ENCODE results near the gene WNT7B. TPM values are rescaled to one million over a fixed set of nuclear protein-coding genes. Genes with fewer than 3 reads are reported as not detected.

Gene WNT7B
- total RNA-seq, 1 experiment from 2014 or later, result 66.9 TPM

GRCh38 chr22:45906946-45907345 lies 70.0 kb downstream of the WNT7B start:
- BruUV-seq (replicated peaks), result no TSS peak
- DNase-seq, result no peak
- H3K4me3 ChIP-seq, result no peak overlapping the region
- H3K79me2 ChIP-seq (ENCODE audit: low read depth), result no peaks in the 10 kb centered on the region
- peaks cover 30% of the 10 kb centered on the region; the same call in 1 of the 2 replicates for H3F3A ChIP-seq (ENCODE audit: insufficient read depth, low read depth)
- no peak overlapping the region for H2AFZ ChIP-seq
- H3K36me3 ChIP-seq (ENCODE audit: low read depth), result no peaks in the 10 kb centered on the region
- H4K20me1 ChIP-seq (ENCODE audit: insufficient read depth), result no peaks in the 10 kb centered on the region
- TF ChIP-seq CTCF (conservative IDR thresholded peaks at IDR 0.05) (no peak), EZH2 (IDR thresholded peaks at IDR 0.05; ENCODE audit: low read depth) (no peak)
- no peak overlapping the region for H3K4me2 ChIP-seq
- POLR2A ChIA-PET (ENCODE audit: unreplicated experiment), result no interaction called here
- CTCF ChIA-PET, result no interaction called here
- H3K4me1 ChIP-seq (replicated peaks; ENCODE audit: insufficient read depth), result peaks cover 31% of the 10 kb centered on the region
- H3K27me3 ChIP-seq (ENCODE audit: insufficient read depth, low read depth), result no peaks in the 10 kb centered on the region
- H3K27ac ChIP-seq, result no peak overlapping the region
- H3K9me2 ChIP-seq (ENCODE audit: insufficient read depth), result no peaks in the 10 kb centered on the region
- no peaks in the 10 kb centered on the region for H3K9me3 ChIP-seq (ENCODE audit: insufficient read depth, low read depth)
- intact Hi-C loops (cut with micrococcal nuclease; ENCODE audit: unreplicated experiment), result no loop called here

- BruUV-seq (replicated peaks), result no TSS peak
- no peak for DNase-seq
- intact Hi-C loops (cut with micrococcal nuclease; ENCODE audit: unreplicated experiment), result no loop called here
- peaks cover 24% of the 10 kb centered on the region for H3K4me1 ChIP-seq (replicated peaks; ENCODE audit: insufficient read depth)
- ChIA-PET CTCF (no interaction called here), POLR2A (ENCODE audit: unreplicated experiment) (interaction anchor here (0.6 kb wide), 1 partner anchor 15 kb away, joined by 5 read pairs; no protein-coding TSS in a partner anchor)
- H2AFZ ChIP-seq, result no peak overlapping the region
- no peaks in the 10 kb centered on the region for H3K9me3 ChIP-seq (ENCODE audit: insufficient read depth, low read depth)
- peaks cover 24% of the 10 kb centered on the region; the same call in 1 of the 2 replicates for H3F3A ChIP-seq (ENCODE audit: insufficient read depth, low read depth)
- H3K9me2 ChIP-seq (ENCODE audit: insufficient read depth), result no peaks in the 10 kb centered on the region
- no peaks in the 10 kb centered on the region for H3K79me2 ChIP-seq (ENCODE audit: low read depth)
- H3K36me3 ChIP-seq (ENCODE audit: low read depth), result no peaks in the 10 kb centered on the region
- no peaks in the 10 kb centered on the region for H3K27me3 ChIP-seq (ENCODE audit: insufficient read depth, low read depth)
- no peaks in the 10 kb centered on the region for H4K20me1 ChIP-seq (ENCODE audit: insufficient read depth)
- H3K4me2 ChIP-seq, result no peak overlapping the region
- TF ChIP-seq CTCF (conservative IDR thresholded peaks at IDR 0.05) (no peak), EZH2 (IDR thresholded peaks at IDR 0.05; ENCODE audit: low read depth) (no peak)
- no peak overlapping the region for H3K4me3 ChIP-seq
- H3K27ac ChIP-seq, result no peak overlapping the region
Observed at GRCh38 chr22:45905924-45906865, 70.8 kb downstream of the WNT7B start.

GRCh38 chr22:45905326-45905923 lies 71.5 kb downstream of the WNT7B start:
- intact Hi-C loops (cut with micrococcal nuclease; ENCODE audit: unreplicated experiment), result no loop called here
- Histone ChIP-seq H3K9me2 (ENCODE audit: insufficient read depth) (no peaks in the 10 kb centered on the region), H4K20me1 (ENCODE audit: insufficient read depth) (no peaks in the 10 kb centered on the region), H3F3A (ENCODE audit: insufficient read depth, low read depth) (peaks cover 21% of the 10 kb centered on the region; the same call in 1 of the 2 replicates), H3K36me3 (ENCODE audit: low read depth) (no peaks in the 10 kb centered on the region), H3K27ac (no peak overlapping the region), H3K27me3 (ENCODE audit: insufficient read depth, low read depth) (no peaks in the 10 kb centered on the region), H2AFZ (no peak overlapping the region), H3K4me1 (replicated peaks; ENCODE audit: insufficient read depth) (peaks cover 18% of the 10 kb centered on the region), H3K9me3 (ENCODE audit: insufficient read depth, low read depth) (no peaks in the 10 kb centered on the region), H3K79me2 (ENCODE audit: low read depth) (no peaks in the 10 kb centered on the region), H3K4me2 (no peak overlapping the region), H3K4me3 (no peak overlapping the region)
- POLR2A ChIA-PET (ENCODE audit: unreplicated experiment), result no interaction called here
- DNase-seq, result no peak
- BruUV-seq (replicated peaks), result no TSS peak
- CTCF ChIA-PET, result no interaction called here
- TF ChIP-seq CTCF (conservative IDR thresholded peaks at IDR 0.05) (no peak), EZH2 (IDR thresholded peaks at IDR 0.05; ENCODE audit: low read depth) (no peak)

Data from PC-9 (cell line).